HG03521 (cell line): ENCODE results near the gene ATF4.

Experiments used
- ATAC-seq: cut with Tn5 transposase; IDR thresholded peaks from one replicate; pipeline ENCODE4 v1.9.1; 2021; ENCODE audit warnings: mild to moderate bottlenecking, moderate library complexity; ENCODE audit not compliant: unreplicated experiment

Gene ATF4

DNA sequence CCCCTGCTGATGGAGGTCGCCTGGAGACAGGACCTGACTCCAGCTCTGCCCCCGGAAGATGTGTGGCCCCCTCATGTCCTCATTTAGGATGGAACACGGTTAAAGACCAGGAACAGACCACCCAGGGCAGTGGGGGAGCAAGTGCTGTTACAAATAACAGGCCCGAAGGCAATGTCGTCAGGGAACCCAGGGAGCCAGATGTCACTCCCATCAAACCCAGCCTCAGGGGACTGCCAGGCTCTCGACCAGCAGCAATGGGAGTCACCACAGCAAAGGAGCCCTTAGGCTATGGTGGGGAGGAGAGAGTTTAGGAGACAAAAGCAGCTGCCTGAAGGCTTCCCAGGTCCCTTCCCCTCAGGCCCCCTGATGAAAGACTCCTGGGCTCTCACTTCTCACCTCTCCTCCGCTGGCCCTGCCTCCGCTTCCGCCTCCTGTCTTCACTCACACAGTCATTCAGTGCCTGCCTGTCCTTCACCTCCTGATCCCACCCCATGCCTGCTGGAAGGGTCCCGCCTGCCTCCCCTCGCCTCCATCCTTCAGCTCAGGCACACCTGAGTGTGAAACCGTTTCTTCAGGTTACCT lies 7.8 kb downstream of the ATF4 start:
- ATAC-seq: no peak

DNA sequence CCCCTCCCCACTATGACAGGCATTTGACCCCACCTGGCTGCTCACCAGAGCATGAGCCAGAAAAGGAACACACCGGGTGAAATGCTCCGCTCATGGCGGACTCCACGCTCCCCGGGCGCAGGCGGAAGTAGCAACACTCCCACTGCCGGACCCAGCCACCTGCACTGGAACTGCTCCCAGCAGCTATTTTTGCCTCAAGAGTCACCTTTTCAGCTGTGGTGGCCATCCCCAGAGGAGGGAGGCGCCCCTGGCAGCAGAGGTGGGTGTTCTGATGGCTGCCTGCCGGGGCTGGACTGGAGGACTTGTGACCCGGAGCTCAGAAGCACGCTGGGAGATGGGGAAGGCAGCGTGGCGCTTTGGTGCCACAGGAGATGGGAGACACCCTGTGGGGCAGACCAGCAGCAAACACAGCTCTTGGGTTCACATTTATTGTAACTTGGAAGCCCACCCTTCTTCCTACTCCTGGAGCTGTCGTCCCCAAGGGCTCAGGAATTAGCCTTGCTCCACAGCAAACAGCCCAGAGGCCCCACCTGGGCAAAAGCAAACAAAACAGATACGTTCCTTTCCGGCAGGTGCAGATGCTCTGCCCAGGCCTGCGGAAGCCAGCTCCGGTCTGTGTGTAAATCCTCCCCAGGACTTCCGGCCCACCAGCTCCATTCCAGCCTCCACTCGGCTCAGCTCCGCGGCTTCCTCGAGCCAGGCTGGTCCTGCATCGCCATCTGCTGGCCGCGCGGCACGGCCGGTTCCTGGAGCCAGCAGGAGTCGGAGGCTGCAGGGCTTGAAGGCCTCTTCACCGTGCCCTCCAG lies 8.5 kb downstream of the ATF4 start:
- peak; percentile 21 for ATAC-seq

DNA sequence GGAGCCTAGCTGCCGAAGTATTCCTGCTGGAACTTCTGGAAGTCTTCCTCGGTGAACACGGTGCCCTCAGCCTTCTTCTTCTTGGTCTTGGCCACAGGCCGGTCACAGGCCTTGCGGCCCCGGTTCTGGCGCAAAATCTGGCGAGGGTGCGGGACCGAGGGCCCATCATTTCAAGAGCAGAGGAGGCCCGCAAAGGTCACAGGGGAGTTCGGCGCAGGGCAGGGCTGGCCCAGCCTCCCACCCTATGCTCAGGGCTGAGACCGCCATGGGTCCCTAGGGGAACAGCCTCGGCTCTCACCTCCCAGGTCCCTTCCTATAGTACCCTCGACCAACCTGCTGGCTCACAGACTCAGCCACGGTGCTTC lies 9.1 kb downstream of the ATF4 start:
- no peak for ATAC-seq

DNA sequence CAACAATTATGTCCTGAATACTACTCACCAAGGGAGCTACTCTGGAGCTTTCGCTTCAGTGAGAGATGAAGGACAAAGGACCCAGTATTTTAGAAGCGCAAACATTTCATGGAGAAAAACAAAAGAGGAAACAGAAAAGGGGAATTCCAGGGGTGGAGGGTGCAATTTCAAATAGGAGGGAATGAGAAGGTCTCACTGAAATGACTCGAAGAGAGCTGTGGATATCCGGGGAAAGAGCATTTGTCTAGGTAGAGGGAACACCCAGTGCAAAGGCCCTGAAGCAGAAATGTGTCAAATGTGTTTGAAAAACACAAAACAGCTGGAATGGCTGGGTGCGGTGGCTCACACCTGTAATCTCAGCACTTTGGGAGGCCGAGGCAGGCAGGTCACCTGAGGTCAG lies 9.8 kb downstream of the ATF4 start:
- ATAC-seq: no peak

DNA sequence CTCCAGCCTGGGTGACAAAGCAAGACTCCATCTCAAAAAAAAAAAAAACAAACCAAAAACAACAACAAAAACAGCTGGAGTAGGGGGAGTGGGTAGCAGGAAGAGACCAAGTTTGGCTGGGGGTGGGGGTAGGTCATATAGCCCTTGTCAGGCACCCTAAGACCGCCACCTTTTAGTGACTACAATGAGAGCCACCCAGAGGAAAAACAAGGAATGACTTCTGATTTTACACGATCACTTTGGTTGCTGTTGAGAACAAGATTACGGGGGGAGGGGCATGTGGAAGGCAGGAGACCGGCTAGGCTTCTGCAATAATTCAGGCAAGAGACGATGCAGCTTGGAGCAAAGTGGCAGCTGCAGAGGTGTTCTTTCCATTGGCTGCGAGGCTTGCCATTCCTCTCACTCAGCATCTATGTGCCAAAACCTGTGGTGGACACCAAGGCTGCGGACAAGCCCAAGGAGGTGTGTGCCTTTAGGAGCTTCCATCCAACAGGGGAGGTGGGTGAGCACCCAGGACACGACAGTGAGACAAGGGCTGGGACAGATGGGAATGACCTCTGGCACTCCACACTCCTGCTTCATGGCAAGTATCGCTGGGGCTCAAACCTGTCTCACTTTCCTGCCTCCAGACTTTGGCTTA lies 10.4 kb downstream of the ATF4 start:
- ATAC-seq: no peak

DNA sequence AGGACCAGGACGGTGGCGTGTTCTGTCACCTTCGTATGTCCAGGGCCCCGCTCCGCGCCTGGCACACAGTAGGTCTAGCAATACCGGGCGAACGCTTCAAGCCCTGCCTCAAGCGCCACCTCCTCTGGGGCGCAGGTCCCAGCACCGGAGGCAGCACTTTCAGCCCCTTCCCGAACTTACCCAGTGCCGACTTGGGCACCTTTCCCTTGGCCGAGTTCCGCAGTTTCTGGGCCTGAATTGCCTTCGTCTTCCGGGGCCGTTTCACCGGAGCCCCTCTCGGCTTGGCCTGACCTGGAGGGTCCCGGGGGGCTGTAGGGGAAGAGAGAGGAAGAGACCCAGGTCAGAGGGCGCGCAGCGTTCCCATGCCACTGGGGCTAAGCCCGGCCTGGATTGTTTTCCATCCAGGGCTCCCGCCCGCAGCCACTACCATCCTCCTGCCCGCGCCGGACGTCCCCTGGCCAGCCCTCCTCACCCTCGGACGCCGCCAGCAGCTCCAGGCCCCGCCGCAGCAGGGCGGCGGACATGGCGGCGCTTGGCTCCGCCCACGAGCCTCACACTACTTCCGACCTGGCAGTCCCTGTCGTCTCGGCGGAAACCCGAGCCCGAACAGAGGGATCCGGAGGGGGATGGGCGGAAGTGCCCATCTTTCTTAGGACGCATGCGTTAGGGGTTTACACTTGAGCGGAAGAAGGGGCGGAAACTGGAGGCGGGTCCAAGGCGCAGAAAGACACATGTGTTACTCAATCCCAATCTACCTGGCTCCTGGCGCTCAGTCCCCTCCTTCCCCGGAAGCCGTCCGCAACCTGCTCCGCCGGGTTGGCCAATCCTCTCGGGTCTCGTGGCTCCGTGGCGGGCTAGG lies 12.1 kb downstream of the ATF4 start, which contains the start of gene RPS19BP1:
TSS of gene RPS19BP1 (minus strand) at position 534 of the 859 bp plus-strand sequence. CDS start at position 524, 10 bp downstream.
- peak; percentile 74 for ATAC-seq

DNA sequence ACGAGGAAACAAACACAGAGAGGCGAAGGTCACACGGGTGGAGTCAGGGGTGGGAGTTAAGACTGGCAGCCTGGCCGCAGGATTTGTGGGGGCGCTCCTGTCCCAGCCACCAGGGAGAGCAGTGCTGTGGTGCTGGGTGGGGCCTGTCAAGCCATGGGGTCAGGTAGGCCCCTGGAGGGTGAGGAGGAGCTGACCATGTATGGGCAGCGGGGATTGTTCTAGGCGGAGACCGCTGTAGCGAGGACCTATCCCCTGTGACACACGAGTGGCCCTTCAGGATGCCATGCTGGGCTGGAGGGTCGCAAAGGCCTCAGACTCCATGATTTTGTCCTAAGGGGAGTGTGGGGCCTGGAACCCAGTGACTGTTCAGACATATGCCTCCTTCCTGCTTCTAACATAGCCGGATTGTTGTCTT lies 13.7 kb downstream of the ATF4 start:
- no peak for ATAC-seq

DNA sequence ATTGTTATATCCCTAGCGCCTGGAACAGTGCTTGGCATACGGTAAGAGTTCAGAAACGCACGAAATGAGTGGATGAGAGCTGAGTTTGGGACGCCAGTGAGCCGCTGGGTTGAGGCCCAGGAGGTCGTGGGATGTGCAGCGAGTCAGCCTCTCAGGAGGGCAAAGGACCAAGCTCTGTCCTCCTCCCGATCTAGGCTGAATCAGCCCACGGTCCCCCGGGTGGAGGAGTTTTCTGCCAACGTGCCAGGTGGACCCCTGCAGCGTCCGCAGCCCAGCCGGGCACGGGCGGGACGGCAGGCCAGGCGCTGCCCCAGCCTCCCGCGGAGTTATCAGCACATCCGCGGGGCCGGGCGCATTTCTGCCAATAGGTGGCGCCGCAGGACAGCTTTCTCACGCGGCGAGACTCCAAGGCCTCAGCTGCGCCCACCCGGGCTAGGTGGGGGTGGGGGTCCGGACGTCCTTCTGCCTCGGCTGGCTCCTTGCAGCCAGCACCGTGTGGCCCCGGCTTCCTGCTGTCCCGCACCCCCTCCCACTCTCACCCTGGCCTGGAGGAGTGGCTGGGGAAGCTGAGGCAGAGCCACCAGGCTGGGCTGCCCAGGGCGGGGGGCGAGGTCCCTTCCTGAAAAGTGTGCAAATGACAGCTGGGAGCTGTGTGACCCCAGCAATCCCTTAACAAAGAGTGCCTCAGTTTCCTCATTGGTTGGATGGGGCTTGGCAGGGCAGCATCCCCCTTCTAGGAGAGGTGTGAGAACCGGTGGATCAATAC lies 14.4 kb downstream of the ATF4 start:
- no peak for ATAC-seq

DNA sequence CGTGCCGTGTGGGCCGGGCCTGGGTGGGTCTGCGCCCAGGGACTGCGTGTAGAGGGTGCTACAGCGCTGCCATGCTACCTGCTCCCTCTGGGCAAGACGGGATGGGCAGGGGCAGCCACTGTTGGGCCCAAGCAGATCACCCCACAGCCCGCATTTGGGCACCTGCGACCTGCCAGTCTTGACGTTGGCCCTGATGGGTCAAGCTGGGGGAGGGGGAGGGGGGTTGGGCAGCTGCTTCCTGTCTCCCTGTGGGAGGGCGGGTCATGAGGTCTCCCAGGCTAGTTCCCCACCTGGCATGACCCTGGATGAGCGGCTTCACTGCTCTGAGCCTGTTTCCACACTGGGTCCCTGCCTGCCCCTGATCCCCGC lies 15.0 kb downstream of the ATF4 start:
- ATAC-seq: no peak

DNA sequence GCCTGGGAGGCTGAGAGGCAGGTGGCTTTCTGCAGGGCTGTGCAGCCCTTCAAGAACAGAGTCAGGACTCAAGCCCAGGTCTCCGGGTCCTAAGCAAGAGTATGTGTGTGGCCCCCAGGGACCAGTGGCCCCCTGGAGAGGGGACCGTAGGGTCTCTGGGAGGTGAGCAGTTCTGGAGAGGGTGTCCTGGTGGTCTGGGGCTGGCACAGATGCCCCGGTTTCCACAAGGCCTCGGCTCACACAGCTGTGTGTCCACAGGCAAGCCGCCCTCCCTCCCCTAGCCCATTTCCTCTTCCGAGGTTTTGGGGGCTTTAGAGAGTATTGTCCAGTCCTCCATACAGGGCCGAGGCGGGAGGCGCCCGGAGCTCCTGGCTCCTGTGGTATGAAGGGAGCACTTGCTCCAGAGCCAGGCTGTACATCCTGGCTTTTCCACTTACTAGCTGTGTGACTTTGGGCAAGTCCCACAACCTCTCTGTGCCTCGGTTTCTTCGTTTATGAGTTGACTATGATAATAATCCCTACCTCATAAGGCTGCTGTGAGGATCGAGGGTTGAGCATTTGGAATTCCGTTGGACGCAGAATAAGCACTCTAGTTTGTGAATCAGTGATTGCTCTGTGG lies 15.6 kb downstream of the ATF4 start:
- no peak for ATAC-seq

DNA sequence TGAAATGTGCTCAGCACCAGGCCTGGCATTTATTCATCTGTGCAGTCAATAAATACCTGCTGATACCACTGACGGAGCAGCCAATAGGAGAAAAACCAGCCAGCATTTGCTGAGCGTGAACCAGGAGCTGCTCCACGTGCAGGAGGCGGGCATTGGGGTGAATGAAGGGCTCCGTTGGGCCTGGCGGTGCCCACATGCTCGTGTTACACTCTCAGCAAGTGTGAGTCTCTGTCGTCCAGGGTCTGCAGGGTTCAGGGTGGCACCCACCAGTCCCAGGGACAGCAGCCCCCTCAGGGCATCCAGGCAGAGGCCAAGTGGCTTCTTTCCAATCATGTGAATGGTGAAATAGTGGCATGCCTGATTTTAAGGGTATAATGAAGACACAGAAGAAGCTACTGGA lies 16.3 kb downstream of the ATF4 start:
- ATAC-seq: no peak

DNA sequence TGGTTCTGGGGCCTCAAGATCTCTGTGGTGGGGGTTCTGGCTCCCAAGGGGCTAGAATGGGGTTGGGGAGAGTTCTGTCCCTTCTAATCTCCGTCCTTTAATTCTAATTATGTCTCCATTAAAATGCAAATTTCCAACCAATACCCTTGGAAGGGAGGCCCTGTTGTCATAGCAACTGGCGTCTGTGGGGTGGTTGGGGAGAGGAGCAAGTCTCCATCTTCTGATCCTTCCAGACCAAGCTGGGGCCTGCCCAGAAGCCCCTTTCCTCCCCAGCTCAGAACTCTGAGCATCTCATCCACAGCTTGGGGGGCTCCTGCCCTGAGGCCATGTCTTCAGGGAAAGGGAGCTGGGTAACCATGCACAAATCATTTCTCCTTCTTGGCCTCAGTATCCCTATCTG lies 17.6 kb downstream of the ATF4 start:
- ATAC-seq: no peak

DNA sequence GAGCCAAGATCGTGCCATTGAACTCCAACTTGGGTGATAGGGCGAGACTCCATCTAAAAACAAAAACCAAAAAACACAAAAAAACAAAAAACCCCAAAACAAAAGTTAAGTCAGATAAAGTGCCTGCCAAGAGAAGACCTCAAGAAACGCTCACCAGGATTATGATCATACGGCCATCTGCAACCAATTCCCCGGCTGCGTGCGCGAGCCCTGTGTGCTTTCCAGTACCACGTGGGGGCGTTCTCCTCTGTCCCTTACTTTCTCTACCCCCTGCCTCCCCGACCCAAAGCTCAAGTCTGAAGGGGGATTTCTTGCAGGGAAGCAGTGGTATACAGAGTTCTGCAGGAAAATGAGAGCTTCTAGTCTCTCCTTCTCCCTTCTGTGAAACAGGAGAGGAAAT lies 22.7 kb downstream of the ATF4 start:
- ATAC-seq: no peak

DNA sequence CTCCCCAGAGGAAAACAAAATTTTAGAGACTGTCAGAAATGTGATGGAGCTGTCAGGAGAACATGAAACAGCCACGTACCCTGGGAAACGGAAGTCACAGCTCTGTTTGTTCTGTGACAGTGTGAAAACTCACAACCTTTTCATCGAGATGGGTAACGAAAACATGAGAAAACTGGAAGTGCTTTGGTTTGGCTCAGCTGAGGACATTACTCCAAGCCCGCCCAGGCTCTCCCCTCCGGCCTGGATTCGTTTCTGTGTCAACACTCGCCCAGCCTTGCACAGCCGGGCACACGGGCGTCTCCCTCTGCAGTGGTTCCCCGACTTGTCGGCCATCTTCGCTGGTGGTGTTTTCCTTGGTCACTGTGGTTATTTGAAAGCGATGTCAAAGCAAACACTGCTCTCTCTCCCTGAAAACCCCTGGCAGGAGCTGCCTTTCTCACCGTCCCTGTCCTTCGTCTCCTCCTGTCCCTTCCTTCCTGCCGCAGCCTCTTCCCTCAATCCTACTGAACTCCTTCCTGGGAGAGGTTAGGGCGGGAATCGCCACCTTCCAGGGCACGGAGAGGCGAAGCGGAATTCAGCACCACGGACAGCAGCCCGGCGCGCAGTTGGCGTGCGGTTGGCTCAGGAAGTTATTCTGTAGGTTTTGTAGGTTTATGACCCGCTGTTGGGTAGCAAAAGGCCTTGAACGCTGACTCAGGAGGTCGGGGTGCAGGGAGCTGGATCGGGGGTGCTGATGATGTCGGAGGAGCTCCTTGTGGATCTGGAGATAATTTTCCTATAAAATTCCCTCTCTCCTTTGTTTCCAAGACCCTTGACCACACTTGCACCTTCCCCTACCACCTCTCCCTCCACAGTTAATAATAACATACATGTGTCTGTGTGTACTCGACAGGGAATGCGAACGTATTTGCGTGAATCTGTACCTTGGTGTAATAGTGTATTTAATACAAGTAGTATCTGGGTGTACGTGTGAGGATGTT lies 25.3 kb downstream of the ATF4 start:
- no peak for ATAC-seq

DNA sequence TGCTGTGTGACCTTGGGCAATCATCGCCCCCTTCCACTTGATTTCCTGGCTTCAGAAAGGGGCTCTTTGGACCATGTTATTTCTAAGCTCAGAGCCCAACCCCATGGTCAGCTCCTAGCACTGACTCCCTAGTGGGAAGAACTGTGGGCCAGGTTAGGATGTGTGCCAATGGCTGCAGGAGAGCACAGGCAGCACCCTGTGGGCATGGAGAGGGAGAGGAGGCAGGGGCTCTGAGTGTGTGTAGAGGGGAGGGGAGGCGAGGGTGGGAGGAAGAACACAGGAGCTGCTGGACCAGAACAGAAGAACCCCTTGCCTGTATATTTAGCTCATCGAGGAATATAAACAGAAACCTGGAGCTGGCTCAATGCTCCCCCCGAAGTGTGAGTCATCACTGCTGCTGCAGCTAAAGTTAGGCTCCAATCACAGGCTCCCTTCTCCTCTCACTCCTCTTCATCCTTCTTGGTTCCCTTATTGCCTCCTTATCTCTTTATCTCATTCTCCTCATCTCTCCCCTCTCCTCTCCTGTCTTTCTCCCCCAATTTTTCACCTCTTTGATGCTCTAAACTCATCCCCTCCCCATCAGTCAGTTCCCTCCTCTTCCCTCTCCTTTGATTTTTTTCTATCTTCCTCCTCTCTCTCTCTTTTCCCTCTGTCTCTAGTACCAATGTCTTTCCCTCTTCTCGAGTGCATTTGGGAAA lies 26.7 kb downstream of the ATF4 start:
- ATAC-seq: no peak

DNA sequence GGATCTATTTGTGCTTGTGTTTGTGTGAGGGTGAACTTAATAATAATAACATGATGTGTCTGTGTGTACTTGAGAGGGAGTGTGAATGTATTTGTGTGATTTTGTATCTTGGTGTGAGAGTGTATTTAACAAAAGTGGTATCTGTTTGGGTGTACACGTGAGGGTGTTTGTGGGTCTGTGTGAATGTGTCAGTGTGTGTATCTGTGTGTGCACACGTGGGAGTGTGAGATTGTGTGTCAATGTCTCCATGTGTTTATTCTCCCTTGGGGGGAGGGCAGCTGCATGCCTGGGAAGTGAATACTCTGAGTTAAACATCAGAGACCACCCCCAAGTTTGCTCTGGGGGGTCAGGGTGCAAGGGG lies 27.2 kb downstream of the ATF4 start:
- no peak for ATAC-seq

DNA sequence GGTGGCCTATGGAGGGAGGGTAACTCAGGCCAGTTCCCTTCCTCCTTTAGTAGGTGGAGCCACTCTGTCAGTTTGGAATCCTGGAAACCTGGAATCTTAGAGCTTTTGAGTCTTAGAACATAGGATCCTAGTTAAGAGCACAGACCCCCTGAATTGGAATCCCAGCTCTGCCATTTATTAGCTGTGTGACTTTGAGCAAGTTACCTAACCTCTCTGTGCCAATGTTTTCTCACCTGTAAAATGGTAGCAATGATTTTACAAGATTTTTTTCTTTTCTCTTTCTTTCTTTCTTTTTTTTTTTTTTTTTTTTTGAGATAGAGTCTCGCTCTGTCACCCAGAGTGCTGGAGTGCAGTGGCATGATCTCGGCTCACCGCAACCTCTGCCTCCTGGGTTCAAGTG lies 33.1 kb downstream of the ATF4 start:
- no peak for ATAC-seq

DNA sequence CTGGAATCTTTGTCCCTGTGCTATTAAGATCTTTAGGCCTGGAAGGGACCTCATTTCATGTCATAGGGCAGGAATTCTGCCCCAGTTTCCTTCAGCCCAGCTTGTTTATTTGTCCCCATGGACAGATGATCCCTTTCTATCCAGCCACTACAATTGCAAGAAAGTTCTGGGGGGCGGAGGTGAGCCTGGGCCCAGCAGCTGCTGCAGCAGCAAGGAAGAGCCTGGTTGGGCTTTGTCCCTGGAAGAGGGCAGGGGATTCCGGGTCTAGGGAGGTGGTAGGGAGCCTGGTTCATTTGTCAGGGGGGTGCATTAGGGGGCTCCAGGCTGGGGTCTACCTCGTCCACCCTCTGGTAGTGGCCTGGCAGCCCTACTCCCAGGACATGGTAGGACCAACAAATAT lies 33.8 kb downstream of the ATF4 start:
- no peak for ATAC-seq
